ENCODE measurements around the gene LGR4. TPM values are rescaled to one million over a fixed set of nuclear protein-coding genes. Genes with fewer than 3 reads are reported as not detected.
A peak's percentile ranks its signal among the peaks of the same experiment; 100 is the strongest.

LGR4 gene
- total and polyA plus RNA-seq, 2 of the 13 experiments (the other 11 are each of a cell fraction or from before 2014, with no cell fraction given): 42.1 to 68.7 TPM

GRCh38 chr11:27395556-27396258 lies 76.9 kb downstream of the LGR4 start (continued):
- TF ChIP-seq CEBPB (IDR thresholded peaks at IDR 0.05; ENCODE audit: borderline replicate concordance, low read depth, low read length): 0 out of 2 replicates have a peak, but pooled peaks have one; percentile 21
- TF ChIP-seq ZBTB43 (CRISPR knock-in tag; conservative IDR thresholded peaks at IDR 0.05): no peak
- TF ChIP-seq ATF4 (CRISPR knock-in tag; IDR thresholded peaks at IDR 0.05): no peak
- no peak for TF ChIP-seq ZBTB33 (CRISPR knock-in tag; IDR thresholded peaks at IDR 0.05)
- no peak for TF ChIP-seq HINFP (CRISPR knock-in tag; IDR thresholded peaks at IDR 0.05; ENCODE audit: low read depth)
- no peak for TF ChIP-seq POLR2A (IDR thresholded peaks at IDR 0.05; ENCODE audit: insufficient read depth in 1 of 2, low read depth in 2 of 2, low read length in 2 of 2)
- no peak for TF ChIP-seq LBX2 (CRISPR knock-in tag; IDR thresholded peaks at IDR 0.05; ENCODE audit: borderline replicate concordance)
- peak; percentile 58; the same call in 1 of the 2 replicates for TF ChIP-seq SIX4 (CRISPR knock-in tag; IDR thresholded peaks at IDR 0.05)
- TF ChIP-seq ARNTL (CRISPR knock-in tag; IDR thresholded peaks at IDR 0.05): no peak
- no peak for TF ChIP-seq ZNF547 (CRISPR knock-in tag; IDR thresholded peaks at IDR 0.05)
- no peak for TF ChIP-seq THAP8 (CRISPR knock-in tag; IDR thresholded peaks at IDR 0.05; ENCODE audit: borderline replicate concordance)
- 0 out of 2 replicates have a peak, but pooled peaks have one; percentile 24 for TF ChIP-seq ESRRA (CRISPR knock-in tag; IDR thresholded peaks at IDR 0.05; ENCODE audit: low read depth)
- TF ChIP-seq KMT2B (CRISPR knock-in tag; IDR thresholded peaks at IDR 0.05): no peak
- TF ChIP-seq SRSF9 (IDR thresholded peaks at IDR 0.05; ENCODE audit: borderline replicate concordance, insufficient read depth, low read depth, low read length, poor library complexity, severe bottlenecking): no peak
- TF ChIP-seq ZNF329 (CRISPR knock-in tag; IDR thresholded peaks at IDR 0.05; ENCODE audit: low read depth): no peak
- peak; percentile 77; the same call in 1 of the 2 replicates for TF ChIP-seq ZNF609 (CRISPR knock-in tag; IDR thresholded peaks at IDR 0.05; ENCODE audit: borderline replicate concordance)

Measured in HepG2 (cell line).